ENCODE measurements around the gene TEX44.
A peak's percentile ranks its signal among the peaks of the same experiment; 100 is the strongest.

The TEX44 gene

DNA sequence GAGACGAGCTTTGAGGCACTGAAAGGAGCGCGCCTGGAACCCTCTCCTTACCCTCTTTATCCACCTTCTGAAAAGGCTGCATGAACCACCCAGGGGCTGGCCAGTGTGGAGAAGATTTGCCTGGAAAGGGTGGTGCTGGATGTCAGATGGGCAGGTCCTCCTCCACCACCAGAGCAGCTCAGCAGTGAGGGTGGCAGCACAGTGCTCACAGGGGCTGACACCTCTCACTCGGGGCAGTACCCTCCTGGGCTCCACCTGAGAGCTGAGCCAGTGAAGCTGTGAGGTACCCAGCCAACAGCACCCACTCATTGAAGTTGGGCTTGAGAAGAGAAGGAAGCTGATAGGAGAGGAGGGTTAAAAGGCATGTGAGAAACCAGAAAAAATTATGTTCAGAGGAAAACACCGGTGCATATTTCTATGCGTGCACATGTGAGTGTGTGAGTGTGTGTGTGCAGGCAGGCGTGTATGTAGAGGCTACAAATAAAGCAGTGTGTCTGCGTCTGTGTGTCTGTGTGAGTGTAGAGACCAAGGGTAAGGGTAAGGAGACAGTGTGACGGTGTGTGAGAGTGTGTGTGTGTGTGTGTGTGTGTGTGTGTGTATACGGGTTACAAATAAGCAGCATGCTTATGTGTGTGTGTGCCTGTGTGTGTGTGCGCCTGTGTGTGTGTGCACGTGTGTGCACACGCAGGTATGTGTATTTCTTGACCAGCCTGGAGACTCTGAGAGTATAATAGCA, 40.7 kb downstream of the TEX44 start:
- no peak for DNase-seq (ENCODE audit: low spot score)

DNA sequence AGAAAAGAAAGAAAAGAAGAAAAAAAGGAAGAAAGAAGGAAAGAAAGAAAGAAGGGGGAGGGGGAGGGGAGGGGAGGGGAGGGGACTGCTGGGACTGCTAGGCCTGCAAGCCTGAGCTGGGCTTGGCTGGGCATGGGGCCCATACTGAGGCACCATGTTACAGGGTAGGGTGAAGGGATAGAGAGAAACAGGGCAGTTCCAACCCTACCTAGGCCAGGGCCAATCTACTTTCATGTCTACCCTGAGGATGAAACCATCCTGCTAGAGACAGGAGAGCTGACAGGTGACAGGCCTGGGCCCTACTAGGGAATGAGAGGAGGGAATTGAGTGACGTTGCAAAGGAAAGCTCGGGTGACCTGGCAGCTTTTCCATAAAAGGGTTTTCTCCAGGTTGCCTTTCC, 41.7 kb downstream of the TEX44 start:
- no peak for DNase-seq (ENCODE audit: low spot score)

DNA sequence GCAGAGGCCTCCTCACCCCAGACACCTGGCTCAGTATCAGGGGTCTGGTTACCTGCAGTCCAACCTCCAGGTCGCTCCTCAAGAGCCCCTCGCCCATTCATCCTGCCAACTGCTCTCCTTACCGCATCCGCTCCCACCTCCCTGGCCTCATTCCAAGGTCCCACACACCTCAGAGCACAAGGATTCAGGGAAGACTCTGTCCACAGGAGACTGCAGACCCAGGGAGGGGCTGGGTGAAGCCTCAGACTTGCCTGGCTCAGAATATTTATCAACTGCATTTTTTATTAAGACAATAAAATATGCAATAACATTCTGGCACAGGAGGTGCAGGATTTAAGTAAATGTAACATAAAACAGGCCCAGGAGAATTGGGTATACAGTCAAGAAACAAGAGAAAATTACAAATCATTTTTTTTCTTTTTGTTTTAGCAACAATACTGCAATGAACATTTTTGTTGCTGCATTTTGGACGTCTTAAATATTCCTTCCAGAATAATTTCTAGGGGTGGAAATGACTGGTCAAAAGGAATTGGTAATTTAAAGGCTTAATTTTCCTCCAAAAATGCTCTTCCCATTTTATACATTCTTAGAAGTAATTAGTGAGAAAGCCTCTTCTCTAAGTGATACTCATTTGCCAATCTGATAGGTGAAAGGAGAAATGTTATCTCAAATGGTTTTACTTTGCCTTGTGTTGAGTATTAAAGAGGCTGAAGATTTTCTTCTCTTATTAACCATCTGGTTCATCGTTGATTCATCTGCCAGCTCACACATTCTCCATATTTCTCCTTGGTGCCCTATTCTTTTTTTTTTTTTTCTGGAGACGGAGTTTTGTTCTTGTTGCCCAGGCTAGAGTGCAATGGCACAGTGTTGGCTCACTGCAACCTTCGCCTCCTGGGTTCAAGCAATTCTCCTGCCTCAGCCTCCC, 42.5 kb downstream of the TEX44 start:
- no peak for DNase-seq (ENCODE audit: low spot score)

DNA sequence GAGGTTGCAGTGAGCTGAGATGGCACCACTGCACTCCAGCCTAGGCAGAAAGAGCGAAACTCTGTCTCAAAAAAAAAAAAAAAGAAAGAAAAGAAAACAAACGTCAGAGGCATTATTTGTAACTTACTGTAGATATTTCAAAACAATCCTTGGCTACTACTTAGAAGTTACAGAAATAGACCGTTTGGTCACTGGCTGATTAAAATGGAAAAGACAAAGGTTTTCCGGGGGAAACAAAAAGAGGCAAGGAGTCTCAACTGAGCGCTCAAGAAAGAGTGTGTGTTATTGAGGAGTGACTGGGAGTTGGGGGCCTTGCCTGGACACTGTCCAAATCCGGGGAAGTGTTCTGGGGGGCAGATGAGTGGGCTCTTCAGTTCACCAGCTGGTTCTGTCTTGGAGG, 47.6 kb downstream of the TEX44 start:
- DNase-seq (ENCODE audit: low spot score), result no peak

DNA sequence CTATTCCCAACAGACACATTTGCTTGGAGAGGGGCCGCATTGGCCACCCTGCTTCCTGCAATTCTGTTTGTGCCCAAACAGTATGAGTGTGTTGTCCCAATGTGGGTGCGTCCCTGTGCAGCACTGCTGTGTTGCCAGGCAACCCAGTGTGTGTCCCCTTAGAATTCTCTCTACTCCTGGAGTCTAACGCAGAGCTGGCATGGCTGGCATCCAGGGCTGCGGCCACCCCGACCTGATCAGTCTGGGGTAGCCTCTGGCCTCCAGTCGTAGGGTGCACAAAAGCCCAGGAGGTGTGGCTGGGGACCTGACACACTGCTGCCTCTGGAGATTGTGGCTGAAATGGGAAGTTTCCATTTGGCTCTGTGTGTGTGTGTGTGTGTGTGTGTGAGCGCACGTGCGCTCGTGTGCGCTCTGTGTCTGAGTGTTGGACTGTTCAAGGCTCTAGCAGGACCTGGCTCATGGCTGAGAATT, 48.0 kb downstream of the TEX44 start:
- DNase-seq (ENCODE audit: low spot score), result no peak

DNA sequence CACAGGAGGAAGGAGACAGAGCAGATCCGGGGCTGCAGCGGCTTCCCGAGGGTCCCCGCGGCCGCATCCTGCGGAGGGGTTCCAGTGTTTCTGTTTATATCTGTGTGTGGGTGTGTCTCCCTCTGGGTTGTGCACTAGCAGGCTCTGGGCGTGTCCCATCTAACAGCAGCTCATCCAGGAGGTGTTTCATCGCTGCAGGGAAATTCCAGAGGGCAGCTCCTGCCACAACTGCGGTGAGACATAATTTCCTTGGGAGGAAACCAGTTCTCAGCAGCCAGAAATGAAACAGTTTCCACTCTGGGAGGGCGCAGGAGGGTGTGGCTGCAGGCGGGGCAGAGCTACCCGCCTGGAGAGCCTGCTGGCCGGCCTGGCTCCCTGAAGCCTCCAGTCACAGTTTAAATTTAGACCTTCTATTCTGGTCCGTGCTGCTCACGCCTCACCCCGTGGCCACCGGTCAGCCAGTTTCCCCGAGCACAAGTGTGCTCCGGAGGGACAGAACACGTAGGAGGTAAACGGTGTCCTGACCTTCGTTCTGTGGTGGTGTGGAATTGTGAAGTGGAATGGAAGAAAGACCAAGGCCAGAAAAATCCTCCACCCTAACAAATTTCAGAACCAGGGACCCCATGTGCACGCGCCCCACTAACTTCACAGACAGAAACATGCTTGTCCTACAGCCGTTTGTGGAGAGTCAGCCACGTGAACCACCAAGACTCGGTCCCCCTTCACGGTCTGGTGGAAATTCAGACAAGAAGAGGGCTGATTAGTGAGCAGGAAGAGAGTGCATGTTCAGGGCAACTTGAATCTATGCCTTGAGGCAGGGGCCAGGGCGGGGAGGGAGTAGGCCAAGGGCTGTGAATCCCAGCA, 50.2 kb downstream of the TEX44 start:
- DNase-seq (ENCODE audit: low spot score), result peak; percentile 63

DNA sequence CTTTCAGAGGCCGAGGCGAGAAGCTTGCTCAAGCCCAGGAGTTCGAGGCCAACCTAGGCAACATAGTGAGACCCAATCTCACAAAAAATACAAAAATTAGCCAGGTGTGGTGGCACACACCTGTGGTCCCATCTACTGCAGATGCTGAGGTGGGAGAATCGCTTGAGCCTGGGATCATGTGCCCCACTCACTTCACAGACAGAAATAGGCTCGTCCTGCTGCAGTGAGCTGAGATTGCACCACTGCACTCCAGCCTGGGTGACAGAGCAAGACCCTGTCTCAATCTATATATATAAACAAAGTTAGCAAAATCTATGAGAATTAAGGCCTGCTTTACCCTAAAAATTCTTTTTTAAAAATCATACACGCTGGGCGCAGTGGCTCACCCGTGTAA, 50.8 kb downstream of the TEX44 start:
- no peak for DNase-seq (ENCODE audit: low spot score)

Data from hematopoietic multipotent progenitor cell treated with erythropoietin and hydrocortisone succinate and interleukin-3 and kit ligand, for 17 days (in vitro differentiated cells).